ENCODE results near the gene RESF1.
"Not testable (repeated sequence)": the region's sequence is repeated elsewhere in the genome, so short reads cannot be mapped to it uniquely, and the experiment has no call there.

The RESF1 gene, protein sequence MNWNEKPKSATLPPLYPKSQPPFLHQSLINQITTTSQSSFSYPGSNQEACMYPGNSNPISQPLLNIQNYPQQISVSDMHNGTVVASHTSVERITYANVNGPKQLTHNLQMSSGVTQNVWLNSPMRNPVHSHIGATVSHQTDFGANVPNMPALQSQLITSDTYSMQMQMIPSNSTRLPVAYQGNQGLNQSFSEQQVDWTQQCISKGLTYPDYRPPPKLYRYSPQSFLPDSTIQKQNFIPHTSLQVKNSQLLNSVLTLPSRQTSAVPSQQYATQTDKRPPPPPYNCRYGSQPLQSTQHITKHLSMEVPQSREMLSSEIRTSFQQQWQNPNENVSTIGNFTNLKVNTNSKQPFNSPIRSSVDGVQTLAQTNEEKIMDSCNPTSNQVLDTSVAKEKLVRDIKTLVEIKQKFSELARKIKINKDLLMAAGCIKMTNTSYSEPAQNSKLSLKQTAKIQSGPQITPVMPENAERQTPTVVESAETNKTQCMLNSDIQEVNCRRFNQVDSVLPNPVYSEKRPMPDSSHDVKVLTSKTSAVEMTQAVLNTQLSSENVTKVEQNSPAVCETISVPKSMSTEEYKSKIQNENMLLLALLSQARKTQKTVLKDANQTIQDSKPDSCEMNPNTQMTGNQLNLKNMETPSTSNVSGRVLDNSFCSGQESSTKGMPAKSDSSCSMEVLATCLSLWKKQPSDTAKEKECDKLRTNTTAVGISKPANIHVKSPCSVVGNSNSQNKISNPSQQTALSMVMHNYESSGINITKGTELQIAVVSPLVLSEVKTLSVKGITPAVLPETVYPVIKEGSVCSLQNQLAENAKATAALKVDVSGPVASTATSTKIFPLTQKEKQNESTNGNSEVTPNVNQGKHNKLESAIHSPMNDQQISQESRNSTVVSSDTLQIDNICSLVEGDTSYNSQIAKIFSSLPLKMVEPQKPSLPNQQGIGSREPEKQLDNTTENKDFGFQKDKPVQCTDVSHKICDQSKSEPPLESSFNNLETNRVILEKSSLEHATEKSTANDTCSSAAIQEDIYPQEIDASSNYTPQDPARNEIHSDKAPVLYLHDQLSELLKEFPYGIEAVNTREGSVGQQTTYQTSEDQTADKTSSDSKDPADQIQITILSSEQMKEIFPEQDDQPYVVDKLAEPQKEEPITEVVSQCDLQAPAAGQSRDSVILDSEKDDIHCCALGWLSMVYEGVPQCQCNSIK (N-terminal part only)

DNA sequence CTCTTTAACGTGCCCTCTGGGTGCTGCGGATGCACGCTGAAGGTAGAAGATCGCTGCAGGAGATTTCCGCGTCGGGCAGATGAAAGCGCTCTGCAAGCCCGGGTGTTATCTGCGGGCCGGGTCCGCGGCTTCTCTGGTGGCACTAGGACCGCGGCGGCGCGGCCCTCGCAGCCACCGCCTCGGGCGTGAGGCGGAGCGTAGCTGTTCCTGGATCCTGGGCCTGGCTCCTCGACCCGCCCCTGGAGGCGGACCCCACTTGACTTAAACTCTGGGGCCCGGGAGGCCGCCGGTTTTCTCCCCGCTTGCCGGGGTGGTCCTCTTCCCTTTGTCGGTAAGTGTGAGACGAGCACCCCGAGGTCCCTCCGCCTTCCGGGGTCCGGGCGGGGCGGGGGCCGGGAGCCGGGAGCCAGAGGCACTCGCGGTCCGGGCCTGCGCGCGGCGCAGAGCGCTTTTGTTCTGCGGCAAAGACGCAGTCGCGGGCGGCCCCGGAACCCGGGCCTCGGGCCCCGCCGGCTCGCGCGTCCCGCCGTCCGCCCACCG, at the start of gene RESF1:
Gene RESF1, plus strand, starts transcription at position 255 of the 540 bp plus-strand sequence. CDS start 21,541 bp downstream, outside the sequence.
- peak; percentile 88 for DNase-seq

DNA sequence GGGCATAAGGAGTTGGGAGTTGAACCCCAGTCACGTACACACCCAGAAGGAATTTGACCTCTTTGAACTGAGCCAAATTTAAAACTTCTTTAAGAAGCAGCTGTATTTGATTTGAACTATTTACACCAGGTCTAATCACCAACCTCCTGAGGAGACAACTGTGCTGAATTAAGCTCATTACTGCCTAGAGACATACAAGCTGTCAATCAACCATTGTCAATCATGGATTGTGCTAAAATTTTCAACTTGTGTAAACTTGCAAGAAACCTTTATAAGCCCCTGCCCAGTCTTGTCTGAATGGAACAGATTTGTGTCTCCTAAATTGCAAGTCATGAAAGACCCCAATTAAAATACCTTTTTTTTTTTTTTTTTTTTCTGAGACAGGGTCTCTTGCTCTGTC, 44.3 kb upstream of the RESF1 start:
- DNase-seq: no peak

DNA sequence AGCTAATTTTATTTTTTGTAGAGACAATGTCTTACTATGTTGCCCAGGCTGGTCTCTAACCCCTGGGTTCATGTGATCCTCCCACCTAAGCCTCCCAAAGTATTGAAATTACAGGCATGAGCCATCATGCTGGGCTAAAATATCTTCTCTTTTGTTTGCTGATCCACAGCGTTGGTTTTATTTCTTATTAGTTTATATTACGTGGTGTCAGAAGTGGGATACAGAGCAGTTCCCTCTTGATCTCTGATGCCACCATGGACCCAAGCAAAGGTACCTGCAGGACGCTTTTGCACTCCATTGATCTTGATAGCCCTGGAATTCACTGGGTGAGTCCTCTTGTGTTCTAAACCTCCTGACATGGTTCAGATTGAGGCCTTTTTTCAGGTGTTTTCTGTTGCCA, 43.8 kb upstream of the RESF1 start:
- DNase-seq: no peak

DNA sequence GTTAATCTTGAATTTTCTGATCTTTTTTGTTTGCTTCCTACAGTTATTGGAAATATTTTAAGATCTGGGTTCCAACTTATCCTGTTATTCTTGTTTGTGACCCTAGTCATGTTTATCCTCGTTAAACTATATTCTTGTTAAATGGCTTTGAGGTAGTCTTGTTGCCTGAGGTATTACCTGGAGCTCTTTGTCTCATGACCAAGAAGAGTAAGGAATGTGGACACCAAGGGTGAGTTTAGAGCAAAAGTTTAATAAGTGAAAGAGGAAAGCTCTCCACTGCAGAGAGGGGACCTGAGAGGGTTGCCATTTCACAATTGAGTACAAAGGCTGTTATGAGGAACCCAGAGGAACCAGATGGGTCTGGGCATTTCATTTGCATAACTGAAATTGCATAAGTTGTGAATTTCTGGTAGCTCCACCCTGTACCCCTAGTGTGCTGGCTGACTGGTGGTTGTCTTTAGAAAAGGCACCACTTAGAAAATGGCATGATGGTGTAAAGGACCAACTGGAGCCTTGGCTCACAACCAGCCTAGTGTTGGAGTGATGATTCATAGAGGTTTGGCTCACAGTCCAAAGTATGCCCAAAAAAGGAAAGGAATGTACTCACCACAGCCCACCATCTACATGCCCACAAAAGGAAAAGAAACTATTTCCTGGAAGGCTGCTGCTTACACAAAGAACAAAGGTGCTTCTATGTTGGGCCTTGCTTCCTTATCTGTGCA, 36.7 kb upstream of the RESF1 start:
- no peak for DNase-seq

DNA sequence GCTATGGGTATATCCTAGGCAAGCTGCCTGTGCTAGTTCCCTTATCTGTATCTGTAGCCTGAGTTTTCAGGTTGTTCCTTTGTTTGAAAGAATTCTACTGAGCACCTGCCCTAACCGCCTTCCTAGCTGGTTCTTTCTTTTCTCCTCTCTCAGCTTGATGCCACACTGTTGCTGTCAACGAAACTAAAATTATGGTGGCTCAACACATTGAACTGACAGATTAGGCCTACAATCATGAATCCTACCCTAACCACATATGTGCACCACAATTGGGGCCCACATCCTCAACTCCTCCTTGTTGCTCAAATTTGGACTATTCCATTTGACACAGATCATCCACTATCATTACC, 36.2 kb upstream of the RESF1 start:
- DNase-seq: no peak

DNA sequence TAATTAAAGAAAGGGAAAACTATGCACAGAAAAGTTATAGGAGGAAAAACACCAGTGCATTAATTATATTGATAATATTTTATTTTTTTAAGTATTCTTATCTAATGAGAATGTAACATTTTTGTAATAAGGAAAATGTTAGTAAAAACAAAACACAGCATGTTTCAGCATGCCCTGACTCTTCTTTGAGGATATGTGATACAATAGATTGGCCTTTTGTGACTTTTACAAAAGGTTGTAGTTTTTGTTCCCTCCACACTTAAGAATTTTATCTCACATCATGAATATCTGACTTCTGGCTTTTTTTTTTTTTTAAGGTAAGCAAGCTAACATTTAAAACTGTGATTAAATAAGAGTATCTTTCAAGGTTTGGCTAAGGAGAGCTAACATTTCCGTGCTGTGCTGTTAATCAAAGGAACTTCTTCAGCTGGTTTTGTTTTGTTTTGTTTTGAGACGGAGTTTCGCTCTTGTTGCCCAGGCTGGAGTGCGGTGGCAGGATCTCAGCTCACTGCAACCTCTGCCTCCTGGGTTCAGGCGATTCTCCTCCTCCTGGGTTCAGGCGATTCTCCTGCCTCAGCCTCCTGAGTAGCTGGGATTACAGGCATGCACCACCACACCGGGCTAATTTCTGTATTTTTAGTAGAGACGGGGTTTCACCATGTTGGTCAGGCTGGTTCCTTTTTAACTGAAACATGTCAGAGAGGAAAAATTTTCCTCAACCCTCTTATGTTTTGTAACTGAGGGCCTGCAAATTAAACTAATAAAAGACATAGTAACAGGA, 30.8 kb upstream of the RESF1 start:
- peak; percentile 13 for DNase-seq

DNA sequence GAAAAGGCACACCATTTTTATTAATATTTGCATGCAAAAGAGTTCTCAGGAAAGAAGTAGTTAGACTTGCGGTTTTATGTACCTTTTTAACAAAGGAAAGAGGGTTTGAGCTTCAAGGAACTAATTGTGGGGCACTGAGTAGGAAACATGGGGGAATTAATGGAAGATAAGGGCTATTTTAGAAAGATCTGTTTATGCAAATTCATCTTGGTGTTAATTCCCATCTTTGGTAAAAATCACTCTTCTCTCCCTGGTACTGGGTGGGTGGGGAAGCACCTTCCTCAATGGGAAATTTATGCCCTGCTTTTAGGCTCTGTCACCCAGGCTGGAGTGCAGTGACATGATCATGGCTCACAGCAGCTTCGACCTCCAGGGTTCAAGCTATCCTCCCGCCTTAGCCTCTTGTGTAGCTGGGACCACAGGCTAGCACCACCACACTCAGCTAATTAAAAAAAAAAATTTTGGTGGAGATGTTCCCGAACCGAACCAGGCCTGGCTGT, 30.1 kb upstream of the RESF1 start:
- DNase-seq: no peak

DNA sequence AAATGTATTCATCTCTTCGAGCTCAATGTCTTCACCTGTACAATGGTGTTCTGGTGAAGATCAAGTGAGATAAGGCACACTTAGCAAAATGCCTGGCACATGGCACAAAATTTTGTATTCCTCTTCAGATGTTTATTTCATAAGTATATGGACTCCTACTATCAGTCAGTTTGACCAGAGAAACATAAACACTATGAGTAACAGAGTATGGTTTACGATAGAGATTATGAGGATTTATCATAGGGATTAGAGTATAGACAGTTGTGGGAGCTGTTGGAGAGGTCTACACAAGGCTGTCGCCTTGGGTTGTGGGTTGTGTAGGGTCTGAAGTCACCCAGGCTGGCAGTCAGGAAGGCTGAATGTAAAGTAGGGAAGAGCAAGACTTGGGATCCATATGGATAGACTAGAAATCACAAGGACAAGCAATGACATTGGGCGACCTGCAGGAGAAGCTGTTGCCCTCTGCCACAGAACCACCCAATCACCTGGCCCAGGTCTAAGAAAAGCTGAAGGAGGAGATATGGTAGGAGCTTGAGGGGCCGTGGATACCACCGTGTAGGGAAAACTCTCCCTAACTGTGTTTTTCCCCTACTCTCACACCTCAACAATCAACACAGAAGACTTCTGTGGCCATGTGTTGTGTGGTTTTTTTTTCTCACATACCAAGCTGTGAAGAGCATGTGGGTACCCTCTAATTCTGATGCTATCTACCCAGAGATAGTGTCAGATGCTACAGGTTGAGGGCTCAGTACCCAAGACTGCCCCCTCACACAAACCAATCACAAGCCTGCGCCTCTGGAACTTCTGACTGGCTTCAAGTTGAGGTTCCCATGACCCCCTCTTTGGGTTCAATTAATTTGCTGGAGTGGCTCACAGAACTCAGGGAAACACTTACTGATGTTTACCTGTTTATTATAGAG, 27.2 kb upstream of the RESF1 start:
- no peak for DNase-seq

DNA sequence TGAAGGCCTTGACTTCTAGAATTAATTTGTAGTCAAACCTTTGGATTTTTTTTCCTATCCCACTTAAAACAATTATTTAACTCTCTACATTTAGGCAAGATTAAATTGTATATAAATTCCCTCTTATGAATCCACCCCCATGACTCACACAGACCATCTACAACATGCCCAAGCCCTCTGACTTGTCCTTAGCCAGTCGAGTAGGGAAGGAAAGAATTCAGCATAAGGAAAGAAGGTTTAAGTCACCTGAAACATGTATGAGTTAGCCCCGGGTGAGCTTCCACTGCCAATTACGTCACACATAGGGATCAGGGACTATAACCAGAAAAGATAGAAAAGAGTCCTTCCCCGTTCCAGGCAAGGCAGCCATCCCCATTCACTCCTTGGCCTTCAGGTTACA, 14.9 kb upstream of the RESF1 start:
- DNase-seq: no peak

DNA sequence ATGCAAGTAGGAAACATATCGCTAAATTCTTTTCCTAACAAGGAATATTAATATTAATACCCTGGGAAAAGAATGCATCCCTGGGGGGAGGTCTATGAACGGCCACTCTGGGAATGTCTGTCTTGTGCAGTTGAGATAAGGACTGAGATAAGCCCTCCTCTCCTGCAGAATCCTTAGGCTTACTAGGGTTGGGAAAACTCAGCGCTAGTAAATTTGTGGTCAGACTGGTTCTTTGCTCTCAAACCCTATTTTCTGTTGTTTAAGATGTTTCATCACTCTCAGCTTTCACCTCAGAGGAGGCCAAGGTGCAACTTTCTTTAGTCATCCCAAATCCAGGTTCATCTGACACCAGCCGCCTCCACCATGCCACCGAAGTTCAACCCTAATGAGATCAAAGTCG, 11.2 kb upstream of the RESF1 start:
- no peak for DNase-seq

DNA sequence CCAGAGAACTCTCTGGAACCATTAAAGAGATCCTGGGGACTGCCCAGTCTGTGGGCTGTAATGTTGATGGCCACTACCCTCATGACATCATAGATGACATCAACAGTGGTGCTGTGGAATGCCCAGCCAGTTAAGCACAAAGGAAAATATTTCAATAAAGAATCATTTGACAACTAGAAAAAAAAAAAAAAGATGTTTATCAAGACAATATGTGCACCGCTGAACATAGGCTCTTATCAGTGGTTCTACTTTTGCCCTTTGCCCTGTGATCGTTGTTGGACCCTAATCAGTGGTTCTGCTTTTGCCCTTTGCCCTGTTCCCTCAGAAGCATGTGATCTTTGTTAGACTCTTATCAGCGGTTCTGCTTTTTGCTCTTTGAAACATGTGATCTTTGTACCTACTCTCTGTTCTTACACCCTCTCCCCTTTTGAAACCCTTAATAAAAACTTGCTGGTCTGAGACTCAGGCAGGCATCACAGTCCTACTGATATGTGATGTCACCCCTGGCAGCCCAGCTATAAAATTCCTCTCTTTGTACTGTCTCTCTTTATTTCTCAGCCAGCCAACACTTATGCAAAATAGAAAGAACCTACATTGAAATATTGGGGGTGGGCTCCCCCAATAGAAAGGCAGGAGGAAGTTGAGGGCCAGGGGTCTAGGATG, 10.4 kb upstream of the RESF1 start:
- DNase-seq: not testable (repeated sequence)

DNA sequence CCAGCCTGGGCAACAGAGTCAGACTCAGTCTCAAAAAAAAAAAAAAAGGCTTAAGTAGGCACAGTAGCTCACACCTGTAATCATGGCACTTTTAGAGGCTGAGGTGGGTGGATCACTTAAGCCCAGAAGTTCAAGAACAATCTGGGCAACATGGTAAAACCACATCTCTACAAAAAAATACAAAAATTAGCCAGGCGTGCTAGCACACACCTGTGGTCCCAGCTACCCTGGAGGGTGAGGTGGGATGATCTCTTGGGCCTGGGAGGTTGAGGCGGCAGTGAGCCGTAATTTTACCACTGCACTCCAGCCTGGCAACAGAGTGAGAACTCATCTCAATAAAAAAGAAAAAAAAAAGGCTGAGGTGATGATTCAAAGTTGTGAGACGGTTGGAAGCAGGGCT, 9.1 kb upstream of the RESF1 start:
- DNase-seq: no peak

DNA sequence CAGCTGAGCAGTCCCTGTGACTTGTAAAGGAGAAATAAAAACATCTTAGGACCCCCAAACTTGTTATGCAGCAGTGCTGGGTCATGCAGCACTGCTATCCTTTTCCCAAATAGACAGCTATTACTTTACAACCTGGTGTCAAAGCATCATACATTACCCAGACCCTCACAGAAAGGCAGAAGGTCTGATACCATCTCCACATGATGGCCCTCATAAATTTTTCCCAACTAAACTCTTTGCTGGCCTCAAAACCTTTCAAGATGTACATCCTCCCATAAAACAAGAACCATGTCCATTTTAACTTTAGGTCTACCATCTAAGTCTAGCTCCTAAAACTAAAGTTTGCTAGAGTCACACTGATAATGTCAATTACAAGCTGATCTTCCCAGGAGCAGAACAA, 8.7 kb upstream of the RESF1 start:
- no peak for DNase-seq

DNA sequence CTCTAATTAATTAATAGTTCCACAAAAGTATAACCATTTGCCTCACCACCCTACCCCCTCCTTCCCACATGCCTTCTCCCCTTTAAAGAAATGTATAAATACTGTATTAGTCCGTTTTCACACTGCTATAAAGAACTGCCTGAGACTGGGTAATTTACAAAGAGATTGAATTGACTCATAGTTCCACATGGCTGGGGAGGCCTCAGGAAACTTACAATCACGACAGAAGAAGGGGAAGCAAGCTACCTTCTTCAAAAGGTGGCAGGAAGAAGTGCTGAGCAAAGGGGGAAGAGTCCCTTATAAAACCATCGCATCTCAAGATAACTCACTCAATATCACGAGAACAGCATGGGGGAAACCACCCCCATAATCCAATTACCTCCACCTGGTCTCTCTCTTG, 8.2 kb upstream of the RESF1 start:
- no peak for DNase-seq

DNA sequence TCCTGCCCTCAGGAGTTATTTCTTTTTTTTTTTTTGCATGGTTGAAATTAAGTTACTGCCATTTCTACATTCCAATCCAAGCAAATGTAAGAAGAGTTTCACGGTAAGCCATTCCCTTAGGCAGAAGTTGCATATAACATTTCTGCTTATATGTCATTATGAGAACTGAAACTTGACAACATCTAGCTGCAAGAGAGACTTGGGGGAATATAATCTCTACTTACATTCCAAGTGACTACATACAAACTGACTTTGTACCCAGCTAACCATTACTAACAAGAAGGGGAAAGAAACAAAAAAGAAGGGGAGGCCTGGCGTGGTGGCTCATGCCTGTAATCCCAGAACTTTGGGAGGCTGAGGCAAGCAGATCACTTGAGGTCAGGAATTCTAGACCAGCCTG, 7.3 kb upstream of the RESF1 start:
- no peak for DNase-seq

DNA sequence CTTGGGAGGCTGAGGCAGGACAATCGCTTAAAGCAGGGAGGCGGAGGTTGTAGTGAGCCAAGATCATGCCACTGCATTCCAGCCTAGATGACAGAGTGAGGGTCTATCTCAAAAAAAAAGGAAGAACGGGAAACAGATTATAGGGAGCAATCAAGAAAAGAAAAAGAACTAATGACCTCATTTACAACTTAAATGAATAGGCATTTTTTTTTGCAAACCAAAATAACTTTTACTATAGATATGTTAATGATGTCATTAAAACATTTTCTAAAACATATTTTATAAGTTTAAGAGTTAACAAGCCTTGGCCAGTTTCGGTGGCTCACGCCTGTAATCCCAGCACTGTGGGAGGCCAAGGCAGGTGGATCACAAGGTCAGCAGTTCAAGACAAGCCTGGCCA, 6.8 kb upstream of the RESF1 start:
- DNase-seq: no peak

DNA sequence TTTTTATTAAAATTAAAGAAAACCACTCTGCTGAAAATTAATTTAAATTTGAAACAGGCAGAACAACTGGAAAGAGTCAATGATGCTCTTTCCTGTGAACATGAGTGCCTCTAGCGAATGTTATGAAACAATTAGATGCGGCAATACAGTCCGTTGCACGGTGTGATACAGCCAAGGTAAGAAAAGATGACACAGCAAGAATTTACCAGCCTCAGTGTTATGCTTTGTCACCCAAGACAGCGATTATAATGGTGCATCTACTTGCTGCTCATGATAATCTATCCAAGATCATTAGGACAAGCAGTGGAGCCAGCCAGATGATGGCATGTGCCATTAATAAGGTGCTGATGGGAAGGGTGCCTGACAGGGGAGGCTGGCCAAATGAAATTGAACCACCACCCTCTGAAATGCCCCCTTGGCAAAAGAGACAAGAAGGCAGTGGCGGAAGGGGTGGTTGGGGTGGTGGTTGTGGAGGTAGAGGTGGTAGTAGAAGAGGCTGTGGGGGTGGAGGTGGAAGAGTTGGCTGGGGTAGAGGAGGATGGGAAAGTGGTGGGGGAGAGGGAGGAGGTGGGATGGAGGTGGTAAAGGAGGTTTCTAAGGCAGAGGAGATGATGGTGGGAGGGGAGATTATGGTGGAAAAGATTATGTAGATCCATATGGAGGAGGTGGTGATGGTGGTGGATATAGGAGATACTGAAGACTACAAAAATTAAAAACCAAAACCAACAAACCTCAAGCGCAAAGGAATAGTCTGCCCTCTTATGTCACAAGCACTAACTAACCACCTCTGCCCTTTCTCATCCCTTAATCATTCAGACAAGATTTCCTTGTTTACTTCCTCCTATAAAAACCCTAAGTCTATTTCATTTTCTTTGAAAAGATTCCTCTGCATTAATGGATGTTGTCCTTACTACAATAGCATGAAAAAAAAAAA, 4.0 kb upstream of the RESF1 start:
- DNase-seq: no peak

DNA sequence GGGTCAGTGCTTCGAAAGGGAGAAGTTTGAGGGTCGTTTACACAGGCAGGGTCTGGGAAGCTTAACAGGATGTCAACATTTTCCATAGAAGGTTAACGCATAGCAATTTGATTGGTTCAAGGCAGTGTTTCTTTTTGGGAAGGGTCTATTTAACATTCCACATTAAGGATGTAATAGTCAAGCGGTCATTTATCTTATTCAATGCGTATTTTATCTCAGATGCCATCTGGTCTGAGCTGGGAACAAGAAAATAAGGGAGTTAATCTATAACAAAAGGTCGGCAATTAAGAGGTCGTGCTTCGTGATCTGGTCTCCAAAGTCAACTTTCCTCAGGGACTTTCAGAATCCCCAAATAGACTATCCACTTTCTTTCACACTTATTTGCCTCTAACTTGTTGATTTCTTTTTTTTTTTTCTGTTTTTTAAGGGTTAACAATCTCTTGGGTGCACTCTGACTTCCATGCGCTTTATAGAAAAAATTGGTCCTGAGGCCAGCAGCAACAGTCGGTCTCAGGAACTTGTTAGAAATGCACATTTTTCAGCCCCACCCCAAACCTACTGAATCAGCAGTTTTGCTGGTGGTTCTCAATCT, 550 bp upstream of the RESF1 start:
- no peak for DNase-seq
